OCI-LY7 (cell line): ENCODE measurements around the gene SH3RF1. TPM values are rescaled to one million over a fixed set of nuclear protein-coding genes. Genes with fewer than 3 reads are reported as not detected.

Experiments
- BruUV-seq: library from RNA; stranded (reverse); fragments of 400-500 nt; replicated peaks from 2 replicates; lab custom pipeline; 2021; lab: Mats Ljungman, UMichigan
- CTCF ChIA-PET: fragments of 300-600 bp; sonication (Branson Sonifier 250); formaldehyde crosslinking; loops from one replicate; lab custom pipeline; 2022; ENCODE audit warnings: antibody characterized with exemption; ENCODE audit not compliant: unreplicated experiment; lab: Charles Lee
- POLR2A ChIA-PET: fragments of 300-600 bp; sonication (Branson Sonifier 250); formaldehyde crosslinking; loops from one replicate; lab custom pipeline; 2022; ENCODE audit warnings: antibody characterized with exemption; lab: Charles Lee
- DNase-seq: peaks from one replicate; pipeline ENCODE4 v3.0.0-alpha.2; 2015; ENCODE audit warnings: low spot score
- H2AFZ ChIP-seq: fragments of 200-600 bp; sonication (generic), shearing (Covaris generic); 2 replicates; pipeline ENCODE4 v1.6.1; 2014; ENCODE audit warnings: mild to moderate bottlenecking, antibody characterized with exemption, low read length, moderate library complexity
- H3K27ac ChIP-seq: fragments of 200-600 bp; sonication (generic); 2 replicates; pipeline ENCODE4 v1.5.1; 2014; ENCODE audit warnings: mixed run types, low read depth, mild to moderate bottlenecking, moderate library complexity, low read length, inconsistent platforms; ENCODE audit not compliant: poor library complexity, severe bottlenecking
- H3K36me3 ChIP-seq: fragments of 200-600 bp; sonication (generic); 2 replicates; pipeline ENCODE4 v1.6.1; 2014; ENCODE audit warnings: mild to moderate bottlenecking, antibody characterized with exemption, low read length, moderate library complexity, mixed read lengths; ENCODE audit not compliant: insufficient read depth
- H3K4me1 ChIP-seq: fragments of 200-600 bp; sonication (generic); 2 replicates; pipeline ENCODE4 v1.5.1; 2014; ENCODE audit warnings: mild to moderate bottlenecking, low read length; ENCODE audit not compliant: insufficient read depth, poor library complexity, severe bottlenecking
- H3K4me2 ChIP-seq: fragments of 200-600 bp; sonication (generic); 2 replicates; pipeline ENCODE4 v1.6.1; 2014; ENCODE audit warnings: mild to moderate bottlenecking, low read length
- H3K4me3 ChIP-seq: fragments of 200-600 bp; sonication (generic); 2 replicates; pipeline ENCODE4 v1.5.1; 2014; ENCODE audit warnings: mild to moderate bottlenecking, low read depth, low read length; ENCODE audit not compliant: poor library complexity, severe bottlenecking
- H3K79me2 ChIP-seq: fragments of 200-600 bp; sonication (generic); 2 replicates; pipeline ENCODE4 v1.6.1; 2016; ENCODE audit warnings: low read depth, mild to moderate bottlenecking, low read length, moderate library complexity, mixed read lengths; ENCODE audit not compliant: insufficient read depth
- H3K9me2 ChIP-seq: fragments of 200-600 bp; sonication (generic); 2 replicates; pipeline ENCODE4 v1.6.1; 2016; ENCODE audit warnings: mild to moderate bottlenecking, low read length, mixed read lengths; ENCODE audit not compliant: insufficient read depth
- H3K9me3 ChIP-seq: fragments of 200-600 bp; sonication (generic); 2 replicates; pipeline ENCODE4 v1.6.1; 2014; ENCODE audit warnings: mild to moderate bottlenecking, mixed run types, low read length, mixed read lengths
- H4K20me1 ChIP-seq: fragments of 200-600 bp; sonication (generic); 2 replicates; pipeline ENCODE4 v1.6.1; 2014; ENCODE audit warnings: mild to moderate bottlenecking, antibody characterized with exemption, low read length, moderate library complexity, mixed read lengths; ENCODE audit not compliant: insufficient read depth
- CTCF ChIP-seq: fragments of 200-600 bp; sonication (generic); conservative IDR thresholded peaks from 2 replicates; pipeline ENCODE4 v1.5.1; 2014; ENCODE audit warnings: mild to moderate bottlenecking, antibody characterized with exemption, low read length, moderate library complexity, mixed read lengths
- EZH2phosphoT487 ChIP-seq: fragments of 200-600 bp; sonication (generic); IDR thresholded peaks from 2 replicates; pipeline ENCODE4 v1.6.1; 2018; ENCODE audit warnings: low read depth, borderline replicate concordance, mild to moderate bottlenecking, mixed run types, antibody characterized with exemption, low read length, moderate library complexity, mixed read lengths
- intact Hi-C: fragments of 100-400 bp; cut with micrococcal nuclease; formaldehyde crosslinking; loops from one replicate; pipeline ENCODE4 v1.10.0; 2022; ENCODE audit not compliant: unreplicated experiment
- total RNA-seq, 2 experiments: library from RNA; depleted of rRNA in 1 of 2; stranded (reverse); fragments of >200 nt in 1 of 2; shearing (Covaris generic) in 1 of 2; gene quantifications; 2 replicates each; pipeline ENCODE4 v1.2.3, GENCODE V29; 2014 to 2022

SH3RF1 gene
- total RNA-seq, 2 experiments from 2014 or later: not detected

- ChIA-PET POLR2A (interaction anchor here (0.7 to 1.3 kb wide), 2 partner anchors 64 to 74 kb away, joined by 3 read pairs; no protein-coding TSS in a partner anchor), CTCF (no interaction called here)
- Histone ChIP-seq H3K4me1 (no peaks in the 10 kb centered on the region), H3K36me3 (no peaks in the 10 kb centered on the region), H3K9me3 (no peaks in the 10 kb centered on the region), H2AFZ (no peak overlapping the region), H3K27ac (no peak overlapping the region), H3K4me3 (no peak overlapping the region), H3K79me2 (no peaks in the 10 kb centered on the region), H3K4me2 (no peak overlapping the region), H4K20me1 (no peaks in the 10 kb centered on the region), H3K9me2 (no peaks in the 10 kb centered on the region)
- no peak for DNase-seq
- no TSS peak for BruUV-seq
- intact Hi-C loops: no loop called here
- TF ChIP-seq EZH2phosphoT487 (no peak), CTCF (no peak)
Measured at GRCh38 chr4:169314906-169315305, 44.1 kb upstream of the SH3RF1 start.

DNA sequence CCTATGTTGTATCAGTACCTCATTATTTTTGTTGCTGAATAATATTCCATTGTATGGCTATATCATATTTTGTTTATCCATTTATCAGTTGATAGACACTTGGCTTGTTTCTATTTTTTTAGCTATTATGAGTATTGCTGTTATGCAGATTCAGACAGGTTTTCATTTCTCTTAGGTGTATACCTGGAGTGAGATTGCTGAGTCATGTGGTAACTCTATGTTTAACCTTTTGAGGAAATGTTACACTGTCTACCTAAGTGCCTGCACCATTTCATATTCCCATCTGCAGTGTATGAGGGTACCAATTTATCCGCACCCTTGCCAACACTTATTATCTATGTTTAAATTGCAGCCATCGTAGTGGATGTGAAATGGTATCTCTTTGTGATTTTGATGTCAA, 43.0 kb upstream of the SH3RF1 start:
- intact Hi-C loops: no loop called here
- TF ChIP-seq EZH2phosphoT487 (no peak), CTCF (no peak)
- no peak overlapping the region for H3K27ac ChIP-seq
- ChIA-PET CTCF (no interaction called here), POLR2A (no interaction called here)
- H2AFZ ChIP-seq: no peak overlapping the region
- no TSS peak for BruUV-seq
- no peaks in the 10 kb centered on the region for H3K79me2 ChIP-seq
- no peaks in the 10 kb centered on the region for H3K36me3 ChIP-seq
- H3K4me1 ChIP-seq: no peaks in the 10 kb centered on the region
- no peak for DNase-seq
- no peaks in the 10 kb centered on the region for H3K9me3 ChIP-seq
- no peak overlapping the region for H3K4me3 ChIP-seq
- H3K4me2 ChIP-seq: no peak overlapping the region
- H3K9me2 ChIP-seq: no peaks in the 10 kb centered on the region
- no peaks in the 10 kb centered on the region for H4K20me1 ChIP-seq

- H3K9me3 ChIP-seq: no peaks in the 10 kb centered on the region
- intact Hi-C loops: no loop called here
- H2AFZ ChIP-seq: no peak overlapping the region
- no peak for TF ChIP-seq EZH2phosphoT487
- TF ChIP-seq CTCF: no peak
- ChIA-PET POLR2A (interaction anchor here (0.7 kb wide), 1 partner anchor 893 kb away, joined by 3 read pairs; no protein-coding TSS in a partner anchor), CTCF (no interaction called here)
- H3K4me1 ChIP-seq: no peaks in the 10 kb centered on the region
- no peak overlapping the region for H3K4me3 ChIP-seq
- DNase-seq: no peak
- no peak overlapping the region for H3K27ac ChIP-seq
- H3K9me2 ChIP-seq: no peaks in the 10 kb centered on the region
- H4K20me1 ChIP-seq: no peaks in the 10 kb centered on the region
- H3K36me3 ChIP-seq: no peaks in the 10 kb centered on the region
- no peak overlapping the region for H3K4me2 ChIP-seq
- BruUV-seq: no TSS peak
- no peaks in the 10 kb centered on the region for H3K79me2 ChIP-seq
Measured at GRCh38 chr4:169312690-169313422, 42.1 kb upstream of the SH3RF1 start.
